Stomach (tissue), 9 donors: ENCODE data around the gene KIF17. TPM values are rescaled to one million over a fixed set of nuclear protein-coding genes. Genes with fewer than 3 reads are reported as not detected.

Experiments
- DNase-seq, 2 donors: peaks; one replicate each; pipeline versions ENCODE4 v3.0.0 to v3.0.0-alpha.2; 2013 to 2019
- H3K27ac ChIP-seq, 5 donors: fragments of 200-600 bp in 4 of 5; sonication (generic) in 4 of 5; one replicate each; pipeline ENCODE4 v1.5.1; 2013 to 2019; ENCODE audit warnings: mild to moderate bottlenecking in 1 of 5, moderate library complexity in 1 of 5
- H3K27me3 ChIP-seq, 3 donors: fragments of 200-600 bp; sonication (generic); one replicate each; pipeline ENCODE4 v1.5.1; 2017 to 2019; ENCODE audit warnings: mixed run types in 1 of 3
- H3K36me3 ChIP-seq, 4 donors: fragments of 200-600 bp; sonication (generic); 1 replicate in 3 of 4; 2 replicates in 1 of 4; pipeline ENCODE4 v1.5.1; 2016 to 2019
- H3K4me1 ChIP-seq, 4 donors: fragments of 200-600 bp; sonication (generic); one replicate each; pipeline ENCODE4 v1.5.1; 2016 to 2019
- H3K4me3 ChIP-seq, 4 donors: fragments of 200-600 bp; sonication (generic) in 3 of 4; one replicate each; pipeline ENCODE4 v1.5.1; 2016 to 2019; ENCODE audit warnings: mild to moderate bottlenecking in 1 of 4
- H3K9me3 ChIP-seq, 4 donors: fragments of 200-600 bp; sonication (generic); one replicate each; pipeline ENCODE4 v1.5.1; 2016 to 2019
- EP300 ChIP-seq: sonication (generic); formaldehyde crosslinking; IDR thresholded peaks from one replicate; pipeline ENCODE4 v1.6.1; 2017; ENCODE audit warnings: antibody characterized with exemption
- POLR2A ChIP-seq, 4 donors: fragments of 450-650 bp; IDR thresholded peaks; one replicate each; pipeline ENCODE4 v1.6.1; 2016; ENCODE audit warnings: antibody characterized with exemption in 4 of 4, control low read depth in 2 of 4, mild to moderate bottlenecking in 1 of 4, moderate library complexity in 1 of 4
- POLR2AphosphoS5 ChIP-seq, 3 donors: sonication (generic); formaldehyde crosslinking; IDR thresholded peaks; one replicate each; pipeline ENCODE4 v1.6.1; 2016; ENCODE audit warnings: antibody characterized with exemption in 3 of 3
- WGBS, 5 donors: extraction: QIAGEN DNeasy Blood & Tissue Kit in 3 of 5; methylation state at CpG; one replicate each; pipeline versions ENCODE4 v1.1.5 to v1.1.7; 2013 to 2018; 5-methylcytosine and 5-hydroxymethylcytosine counted together
- intact Hi-C: fragments of 100-400 bp; cut with DNase I; formaldehyde crosslinking; loops from one replicate; pipeline ENCODE4 v1.15.1; 2023; ENCODE audit warnings: low total_unique reads
- polyA plus RNA-seq, 3 donors: library from polyadenylated mRNA; stranded (reverse); fragments of 200-250 nt; gene quantifications; one replicate each; pipeline ENCODE4 v1.2.3, GENCODE V29; 2013
- total RNA-seq, 5 donors: library from RNA; depleted of rRNA; stranded (reverse); fragments of >200 nt; gene quantifications; one replicate each; pipeline versions ENCODE4 v1.1.0 to v1.2.3, GENCODE V29; 2014 to 2016
- TF ChIP-seq, protein P1 (sequence below), 7 experiments: fragments of 450-650 bp in 4 of 7; fragments of 200-600 bp in 3 of 7; sonication (generic) in 3 of 7; IDR thresholded peaks; one replicate each; pipeline ENCODE4 v1.5.1; 2016 to 2019; ENCODE audit warnings: antibody characterized with exemption in 7 of 7, control low read depth in 2 of 7, mild to moderate bottlenecking in 1 of 7
- donor health status: healthy with polysubstance abuse.
- donor health status: Bipolar disorder and iron deficiency.
- donor health status: healthy.

KIF17 gene
- total and polyA plus RNA-seq, 8 donors: 0.56 to 1.5 (median 1.3) TPM; not detected in 3

DNA sequence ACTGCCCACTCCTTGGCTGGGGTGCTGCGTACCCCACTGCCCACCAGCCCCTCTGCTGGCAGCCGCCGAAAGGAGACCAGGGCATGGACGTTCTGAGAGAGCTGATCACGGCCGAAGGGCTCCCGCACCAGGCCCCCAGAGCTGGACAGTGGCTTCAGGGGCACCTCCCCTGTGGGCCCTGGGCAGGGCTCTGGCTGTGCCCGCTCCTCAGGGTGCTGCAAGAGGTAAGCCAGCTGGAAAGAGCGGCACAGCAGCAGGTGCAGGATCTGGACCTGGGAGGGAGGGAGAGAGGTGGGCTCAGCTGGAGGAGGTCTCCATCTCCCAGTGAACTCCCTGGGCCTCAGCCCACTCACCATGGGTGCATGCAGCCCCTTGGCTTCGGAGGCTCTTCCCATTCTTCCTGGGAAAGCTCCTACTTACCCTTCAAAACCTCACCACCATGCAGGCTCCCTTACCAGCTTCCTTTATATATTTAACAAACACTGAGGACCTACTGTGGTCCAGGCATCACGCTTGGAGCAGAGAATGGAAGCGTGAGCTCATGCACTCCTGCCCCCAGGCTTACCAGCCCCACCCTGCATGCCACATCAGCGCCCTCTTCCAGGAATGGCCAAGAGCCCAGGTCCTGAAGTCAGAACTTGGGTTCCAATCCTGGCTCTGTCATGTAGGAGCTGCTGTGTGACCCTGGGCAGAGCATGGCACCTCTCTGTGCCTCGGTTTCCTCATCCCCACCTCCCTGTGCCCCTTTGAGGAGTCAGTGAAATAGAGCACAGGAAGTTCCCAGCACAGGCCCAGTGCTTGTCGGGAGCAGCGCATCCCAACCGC lies 6.8 kb upstream of the KIF17 start:
- Histone ChIP-seq H3K4me1 (no peaks in the 10 kb centered on the region), H3K27ac (no peak overlapping the region), H3K9me3 (no peaks in the 10 kb centered on the region), H3K4me3 (no peak overlapping the region), H3K27me3 (peaks cover 0 to 22% (median 19%) of the 10 kb centered on the region in 3 donors), H3K36me3 (no peaks in the 10 kb centered on the region)
- intact Hi-C loops: no loop called here
- TF ChIP-seq, protein P1, sequence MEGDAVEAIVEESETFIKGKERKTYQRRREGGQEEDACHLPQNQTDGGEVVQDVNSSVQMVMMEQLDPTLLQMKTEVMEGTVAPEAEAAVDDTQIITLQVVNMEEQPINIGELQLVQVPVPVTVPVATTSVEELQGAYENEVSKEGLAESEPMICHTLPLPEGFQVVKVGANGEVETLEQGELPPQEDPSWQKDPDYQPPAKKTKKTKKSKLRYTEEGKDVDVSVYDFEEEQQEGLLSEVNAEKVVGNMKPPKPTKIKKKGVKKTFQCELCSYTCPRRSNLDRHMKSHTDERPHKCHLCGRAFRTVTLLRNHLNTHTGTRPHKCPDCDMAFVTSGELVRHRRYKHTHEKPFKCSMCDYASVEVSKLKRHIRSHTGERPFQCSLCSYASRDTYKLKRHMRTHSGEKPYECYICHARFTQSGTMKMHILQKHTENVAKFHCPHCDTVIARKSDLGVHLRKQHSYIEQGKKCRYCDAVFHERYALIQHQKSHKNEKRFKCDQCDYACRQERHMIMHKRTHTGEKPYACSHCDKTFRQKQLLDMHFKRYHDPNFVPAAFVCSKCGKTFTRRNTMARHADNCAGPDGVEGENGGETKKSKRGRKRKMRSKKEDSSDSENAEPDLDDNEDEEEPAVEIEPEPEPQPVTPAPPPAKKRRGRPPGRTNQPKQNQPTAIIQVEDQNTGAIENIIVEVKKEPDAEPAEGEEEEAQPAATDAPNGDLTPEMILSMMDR (IDR thresholded peaks at IDR 0.05): no peak
- no peak for TF ChIP-seq POLR2AphosphoS5 (IDR thresholded peaks at IDR 0.05)
- TF ChIP-seq POLR2A (IDR thresholded peaks at IDR 0.05): no peak
- DNase-seq: no peak
- 79 to 90% (median 87%) methylated on average over 10 to 17 of the region's 17 CpGs for WGBS, 5 donors

DNA sequence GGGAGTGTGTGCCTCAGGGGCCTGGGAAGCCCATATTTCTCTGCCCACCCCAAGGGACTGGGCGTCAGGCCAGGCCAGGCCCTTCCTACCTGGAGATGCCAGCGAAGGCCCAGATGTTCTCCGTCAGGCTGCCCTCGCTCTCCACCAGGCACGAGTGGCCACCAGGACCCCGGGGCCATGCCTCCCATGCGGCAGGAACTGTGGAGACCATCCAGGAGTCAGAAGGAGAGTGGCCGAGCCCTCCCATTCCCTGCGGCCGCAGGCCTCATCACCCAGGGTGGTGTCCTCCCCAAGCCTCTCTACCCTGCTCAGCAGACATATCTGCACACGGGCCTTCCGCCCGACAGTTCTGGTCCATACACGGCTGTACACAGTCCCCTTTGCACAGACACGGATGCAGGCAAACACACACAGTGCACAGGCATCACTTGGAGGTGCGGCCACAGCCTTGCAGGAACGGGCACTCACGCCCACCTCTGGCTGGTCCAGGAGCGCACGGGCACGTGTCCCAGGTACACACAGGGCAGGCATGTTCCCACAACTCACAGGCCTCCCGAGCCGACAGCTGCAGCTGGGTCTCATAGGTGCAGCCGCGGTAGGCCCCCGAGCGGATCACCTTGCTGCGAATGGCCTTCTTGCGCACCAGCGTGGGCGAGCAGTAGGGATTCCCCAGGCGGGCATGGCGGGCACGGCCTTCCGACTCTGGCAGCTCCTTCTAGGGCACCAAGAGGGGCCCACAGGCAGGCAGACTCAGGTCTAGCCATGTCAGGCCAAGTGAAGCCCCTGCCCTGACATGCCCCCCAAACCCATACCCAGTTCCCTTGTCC lies 5.9 kb upstream of the KIF17 start:
- H3K27ac ChIP-seq: no peak overlapping the region
- no peaks in the 10 kb centered on the region for H3K9me3 ChIP-seq
- WGBS, 5 donors: 85 to 100% (median 86%) methylated on average over 3 to 35 of the region's 35 CpGs
- H3K4me3 ChIP-seq: no peak overlapping the region
- no peaks in the 10 kb centered on the region for H3K36me3 ChIP-seq
- peaks cover 0 to 14% (median 11%) of the 10 kb centered on the region in 3 donors for H3K27me3 ChIP-seq
- DNase-seq: no peak
- H3K4me1 ChIP-seq: no peaks in the 10 kb centered on the region
- no peak for TF ChIP-seq POLR2A (IDR thresholded peaks at IDR 0.05)
- TF ChIP-seq, protein P1 (IDR thresholded peaks at IDR 0.05): no peak
- TF ChIP-seq EP300: no peak
- TF ChIP-seq POLR2AphosphoS5 (IDR thresholded peaks at IDR 0.05): no peak
- intact Hi-C loops: no loop called here

DNA sequence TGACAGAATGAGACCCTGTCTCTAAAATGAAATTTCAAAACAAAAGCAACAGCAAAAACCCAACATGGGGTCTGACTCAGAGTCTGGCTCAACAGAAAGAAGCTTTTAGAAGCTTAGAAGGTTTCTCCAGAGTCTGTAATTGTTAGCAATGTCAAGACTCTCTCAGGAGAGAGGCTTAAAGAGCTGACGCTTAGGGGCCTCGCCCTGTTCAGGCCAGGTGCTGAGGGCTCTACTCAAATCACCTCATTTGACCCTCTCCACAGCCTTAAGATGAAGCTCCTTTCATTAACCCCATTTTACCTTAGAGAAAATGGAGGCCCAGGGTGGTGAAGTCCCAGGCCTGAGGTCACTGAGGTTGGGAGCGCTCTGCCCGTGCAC lies 5.3 kb upstream of the KIF17 start:
- H3K9me3 ChIP-seq: no peaks in the 10 kb centered on the region
- H3K27me3 ChIP-seq: peaks cover 0 to 14% (median 6%) of the 10 kb centered on the region in 3 donors
- no peak for TF ChIP-seq POLR2AphosphoS5 (IDR thresholded peaks at IDR 0.05)
- TF ChIP-seq, protein P1 (IDR thresholded peaks at IDR 0.05): no peak
- no peak for TF ChIP-seq POLR2A (IDR thresholded peaks at IDR 0.05)
- TF ChIP-seq EP300: no peak
- H3K4me3 ChIP-seq: no peak overlapping the region
- H3K36me3 ChIP-seq: no peaks in the 10 kb centered on the region
- peaks cover under 1 to 2% (median under 1%) of the 10 kb centered on the region in 4 donors for H3K4me1 ChIP-seq
- H3K27ac ChIP-seq: no peak overlapping the region
- intact Hi-C loops: no loop called here
- no peak for DNase-seq
- WGBS, 5 donors: 59 to 82% (median 72%) methylated on average over 2 to 4 of the region's 4 CpGs
